ENCODE results near the gene TMSB10. TPM values are rescaled to one million over a fixed set of nuclear protein-coding genes. Genes with fewer than 3 reads are reported as not detected.

The TMSB10 gene
- total RNA-seq, 1 experiment from 2014 or later: 869 TPM

GRCh38 chr2:84886791-84887190 is 18.7 kb upstream of the TMSB10 start:
- peaks cover 40% of the 10 kb centered on the region for H3K27me3 Mint-ChIP-seq (ENCODE audit: low read depth)
- ChIA-PET CTCF (interaction anchor here (0.6 to 1.0 kb wide), 2 partner anchors 39 to 42 kb away, joined by 3 to 9 read pairs; no protein-coding TSS in a partner anchor), POLR2A (interaction anchor here (0.6 kb wide), 1 partner anchor 17 kb away, joined by 7 read pairs; no protein-coding TSS in a partner anchor)
- no peaks in the 10 kb centered on the region for H3K9me3 Mint-ChIP-seq
- H3K4me3 Mint-ChIP-seq: no peak overlapping the region
- TF ChIP-seq PRRX2 (CRISPR knock-in tag; IDR thresholded peaks at IDR 0.05) (no peak), ZNF232 (CRISPR knock-in tag; IDR thresholded peaks at IDR 0.05) (no peak), JAZF1 (CRISPR knock-in tag; IDR thresholded peaks at IDR 0.05) (no peak), E2F5 (CRISPR knock-in tag; IDR thresholded peaks at IDR 0.05) (no peak), ZBTB21 (CRISPR knock-in tag; IDR thresholded peaks at IDR 0.05; ENCODE audit: borderline replicate concordance) (no peak), FOXP1 (CRISPR knock-in tag; IDR thresholded peaks at IDR 0.05; ENCODE audit: borderline replicate concordance) (no peak), ZNF671 (CRISPR knock-in tag; IDR thresholded peaks at IDR 0.05) (no peak), EMX1 (CRISPR knock-in tag; IDR thresholded peaks at IDR 0.05) (no peak)
- DNase-seq (ENCODE audit: low spot score) (no peak), ATAC-seq (no peak)
- no peak overlapping the region for H3K27ac Mint-ChIP-seq
- no peaks in the 10 kb centered on the region for H3K36me3 Mint-ChIP-seq
- peaks cover 3% of the 10 kb centered on the region; the same call in 1 of the 2 replicates for H3K4me1 Mint-ChIP-seq

- no peaks in the 10 kb centered on the region for H3K36me3 Mint-ChIP-seq
- no peaks in the 10 kb centered on the region for H3K9me3 Mint-ChIP-seq
- POLR2A ChIA-PET: no interaction called here
- peaks cover 21% of the 10 kb centered on the region for H3K27me3 Mint-ChIP-seq (ENCODE audit: low read depth)
- H3K4me1 Mint-ChIP-seq: no peaks in the 10 kb centered on the region
- no peak for ATAC-seq
- H3K4me3 Mint-ChIP-seq: no peak overlapping the region
- TF ChIP-seq E2F1 (CRISPR knock-in tag; IDR thresholded peaks at IDR 0.05) (no peak), HMGA2 (CRISPR knock-in tag; IDR thresholded peaks at IDR 0.05) (no peak), CTCF (IDR thresholded peaks at IDR 0.05) (no peak), ZNF423 (CRISPR knock-in tag; IDR thresholded peaks at IDR 0.05) (no peak), NFYB (CRISPR knock-in tag; conservative IDR thresholded peaks at IDR 0.05; ENCODE audit: low read depth) (no peak), CREM (CRISPR knock-in tag; IDR thresholded peaks at IDR 0.05) (no peak), ZNF671 (CRISPR knock-in tag; IDR thresholded peaks at IDR 0.05) (no peak), ZNF396 (CRISPR knock-in tag; IDR thresholded peaks at IDR 0.05; ENCODE audit: borderline replicate concordance) (no peak), GABPB1 (CRISPR knock-in tag; IDR thresholded peaks at IDR 0.05) (no peak), PREB (CRISPR knock-in tag; IDR thresholded peaks at IDR 0.05; ENCODE audit: borderline replicate concordance) (no peak), ZNF416 (CRISPR knock-in tag; IDR thresholded peaks at IDR 0.05) (no peak), E2F4 (CRISPR knock-in tag; IDR thresholded peaks at IDR 0.05; ENCODE audit: borderline replicate concordance, low read depth) (no peak), NR2C2 (CRISPR knock-in tag; IDR thresholded peaks at IDR 0.05) (no peak), ZNF232 (CRISPR knock-in tag; IDR thresholded peaks at IDR 0.05) (no peak), CBFB (CRISPR knock-in tag; IDR thresholded peaks at IDR 0.05; ENCODE audit: low read depth) (no peak), SMAD4 (CRISPR knock-in tag; IDR thresholded peaks at IDR 0.05) (no peak), ELF4 (CRISPR knock-in tag; IDR thresholded peaks at IDR 0.05; ENCODE audit: low read depth) (no peak), FOXK1 (CRISPR knock-in tag; IDR thresholded peaks at IDR 0.05) (no peak), SMAD3 (CRISPR knock-in tag; IDR thresholded peaks at IDR 0.05; ENCODE audit: borderline replicate concordance) (no peak), SP1 (CRISPR knock-in tag; conservative IDR thresholded peaks at IDR 0.05) (no peak)
- H3K27ac Mint-ChIP-seq: no peak overlapping the region
- DNase-seq (ENCODE audit: low spot score): no peak
- CTCF ChIA-PET: no interaction called here
These were observed 16.8 kb upstream of the TMSB10 start for GRCh38 chr2:84888401-84889276.
